ELR (cell line): ENCODE results near the gene LRP5.
"Not testable (repeated sequence)": the region's sequence is repeated elsewhere in the genome, so short reads cannot be mapped to it uniquely, and the experiment has no call there.

Source experiments
- DNase-seq: peaks from one replicate; pipeline ENCODE4 v3.0.0-alpha.2; 2015; ENCODE audit warnings: low read depth

LRP5 gene

GRCh38 chr11:68392822-68393221, 80.4 kb downstream of the LRP5 start:
- DNase-seq = no peak

GRCh38 chr11:68396516-68396915, 84.1 kb downstream of the LRP5 start:
- no peak for DNase-seq

GRCh38 chr11:68397256-68397655, 84.9 kb downstream of the LRP5 start:
- no peak for DNase-seq

GRCh38 chr11:68398995-68399851, 86.8 kb downstream of the LRP5 start:
- DNase-seq = no peak

- DNase-seq = no peak
Measured at GRCh38 chr11:68399916-68400315, 87.5 kb downstream of the LRP5 start.

- DNase-seq = not testable (repeated sequence)
Measured at GRCh38 chr11:68400584-68400983, 88.2 kb downstream of the LRP5 start.

GRCh38 chr11:68401856-68402255, 89.5 kb downstream of the LRP5 start:
- DNase-seq = no peak

GRCh38 chr11:68402355-68403031, 90.1 kb downstream of the LRP5 start:
- DNase-seq = peak; percentile 7

GRCh38 chr11:68403424-68403823, 91.0 kb downstream of the LRP5 start:
- DNase-seq = no peak

GRCh38 chr11:68403831-68404230, 91.4 kb downstream of the LRP5 start:
- no peak for DNase-seq

GRCh38 chr11:68406324-68407313, 94.2 kb downstream of the LRP5 start:
- no peak for DNase-seq

- DNase-seq = no peak
Measured at GRCh38 chr11:68408512-68408911, 96.1 kb downstream of the LRP5 start.

- DNase-seq = no peak
Measured at GRCh38 chr11:68409748-68410344, 97.5 kb downstream of the LRP5 start.

- DNase-seq = no peak
Measured at GRCh38 chr11:68411501-68411991, 99.2 kb downstream of the LRP5 start.

- DNase-seq = peak; percentile 7
Measured at GRCh38 chr11:68412593-68413475, 100.4 kb downstream of the LRP5 start.

GRCh38 chr11:68413591-68413999, 101.2 kb downstream of the LRP5 start:
- DNase-seq = no peak

GRCh38 chr11:68414496-68415221, 102.3 kb downstream of the LRP5 start:
- DNase-seq = no peak

- DNase-seq = no peak
Measured at GRCh38 chr11:68416070-68416578, 103.7 kb downstream of the LRP5 start.

- DNase-seq = no peak
Measured at GRCh38 chr11:68418648-68419047, 106.3 kb downstream of the LRP5 start.

- no peak for DNase-seq
Measured at GRCh38 chr11:68420171-68420570, 107.8 kb downstream of the LRP5 start.
